Myocyte (in vitro differentiated cells): ENCODE measurements around the gene SLC5A4. TPM values are rescaled to one million over a fixed set of nuclear protein-coding genes. Genes with fewer than 3 reads are reported as not detected.
"Not testable (repeated sequence)": the region's sequence is repeated elsewhere in the genome, so short reads cannot be mapped to it uniquely, and the experiment has no call there.

Source experiments
- DNase-seq: peaks from one replicate; pipeline ENCODE4 v3.0.0-alpha.2; 2012; ENCODE audit warnings: low read depth
- polyA plus RNA-seq: library from polyadenylated mRNA; unstranded; fragments of >200 nt; gene quantifications from one replicate; pipeline ENCODE4 v1.2.1, GENCODE V29; 2012; ENCODE audit warnings: missing spikeins
- total RNA-seq: library from RNA; depleted of rRNA; stranded (reverse); fragments of >200 nt; gene quantifications from 2 replicates; pipeline ENCODE4 v1.2.3, GENCODE V29; 2014

Gene SLC5A4
- not detected in 2 replicates for total RNA-seq
- polyA plus RNA-seq, result not detected

- no peak for DNase-seq
These were observed at the start of gene SLC5A4 for GRCh38 chr22:32255217-32255616. TSS of gene SLC5A4 (minus strand) at chr22:32255347. CDS start at chr22:32255329, 18 bp downstream.

GRCh38 chr22:32293921-32294320 lies 38.8 kb upstream of the SLC5A4 start:
- DNase-seq, result not testable (repeated sequence)

GRCh38 chr22:32286290-32286840 lies 31.2 kb upstream of the SLC5A4 start:
- no peak for DNase-seq

- DNase-seq, result peak; percentile 61
These were observed 25.9 kb upstream of the SLC5A4 start for GRCh38 chr22:32281072-32281471.

- not testable (repeated sequence) for DNase-seq
These were observed 20.2 kb upstream of the SLC5A4 start for GRCh38 chr22:32275353-32275752.

- no peak for DNase-seq
These were observed 16.2 kb upstream of the SLC5A4 start for GRCh38 chr22:32271389-32271788.

- DNase-seq, result no peak
These were observed 15.7 kb upstream of the SLC5A4 start for GRCh38 chr22:32270641-32271369.

- DNase-seq, result no peak
These were observed 14.2 kb upstream of the SLC5A4 start for GRCh38 chr22:32269316-32269715.

GRCh38 chr22:32267011-32267410 lies 11.9 kb upstream of the SLC5A4 start:
- no peak for DNase-seq

- DNase-seq, result peak; percentile 84
These were observed 11.0 kb upstream of the SLC5A4 start for GRCh38 chr22:32265882-32266767.

GRCh38 chr22:32263678-32264077 lies 8.5 kb upstream of the SLC5A4 start:
- not testable (repeated sequence) for DNase-seq

GRCh38 chr22:32261306-32261705 lies 6.2 kb upstream of the SLC5A4 start:
- no peak for DNase-seq

- no peak for DNase-seq
These were observed 3.6 kb upstream of the SLC5A4 start for GRCh38 chr22:32258791-32259190.

GRCh38 chr22:32255726-32256125 lies 579 bp upstream of the SLC5A4 start:
- DNase-seq, result no peak

- no peak for DNase-seq
These were observed 5.9 kb downstream of the SLC5A4 start for GRCh38 chr22:32249231-32249630.

- DNase-seq, result no peak
These were observed 6.9 kb downstream of the SLC5A4 start for GRCh38 chr22:32248276-32248675.

- no peak for DNase-seq
These were observed 9.0 kb downstream of the SLC5A4 start for GRCh38 chr22:32246166-32246565.

GRCh38 chr22:32245042-32245441 lies 10.1 kb downstream of the SLC5A4 start:
- DNase-seq, result no peak

- no peak for DNase-seq
These were observed 10.6 kb downstream of the SLC5A4 start for GRCh38 chr22:32244547-32244946.

GRCh38 chr22:32240461-32240860 lies 14.7 kb downstream of the SLC5A4 start:
- no peak for DNase-seq

GRCh38 chr22:32237906-32238305 lies 17.2 kb downstream of the SLC5A4 start:
- no peak for DNase-seq

- DNase-seq, result no peak
These were observed 18.2 kb downstream of the SLC5A4 start for GRCh38 chr22:32236970-32237369.
